Measurements from ENCODE around the gene CNP.
"Not testable (repeated sequence)": the region's sequence is repeated elsewhere in the genome, so short reads cannot be mapped to it uniquely, and the experiment has no call there.

DNA sequence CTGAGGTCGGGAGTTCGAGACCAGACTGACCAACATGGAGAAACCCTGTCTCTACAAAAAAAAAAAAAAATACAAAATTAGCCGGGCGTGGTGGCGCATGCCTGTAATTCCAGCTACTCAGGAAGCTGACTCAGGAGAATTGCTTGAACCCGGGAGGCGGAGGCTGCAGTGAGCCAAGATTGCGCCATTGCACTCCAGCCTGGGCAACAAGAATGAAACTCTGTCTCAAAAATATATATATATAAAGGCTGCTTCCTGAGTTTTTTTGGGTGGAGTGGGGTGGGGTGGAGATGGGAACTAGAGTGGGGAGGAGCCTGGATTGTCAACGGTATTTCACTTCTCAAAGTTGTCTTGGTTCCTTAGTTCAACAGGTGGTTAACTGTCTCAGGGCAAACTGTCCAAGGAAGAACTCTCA lies 43.7 kb downstream of the CNP start:
- not testable (repeated sequence) for TF ChIP-seq RAD21 (IDR thresholded peaks at IDR 0.05; ENCODE audit: low read depth); POLR2AphosphoS5 (IDR thresholded peaks at IDR 0.05; ENCODE audit: low read depth, low read length); EZH2 (IDR thresholded peaks at IDR 0.05); ZNF274 (IDR thresholded peaks at IDR 0.05; ENCODE audit: low read depth, low read length); POLR2A (IDR thresholded peaks at IDR 0.05; ENCODE audit: borderline replicate concordance, extremely low read depth, insufficient read depth, insufficient read length); TCF7L2 (IDR thresholded peaks at IDR 0.05; ENCODE audit: borderline replicate concordance, extremely low read depth, insufficient read depth, insufficient read length); JUND (IDR thresholded peaks at IDR 0.05)
- TF ChIP-seq, protein P1, sequence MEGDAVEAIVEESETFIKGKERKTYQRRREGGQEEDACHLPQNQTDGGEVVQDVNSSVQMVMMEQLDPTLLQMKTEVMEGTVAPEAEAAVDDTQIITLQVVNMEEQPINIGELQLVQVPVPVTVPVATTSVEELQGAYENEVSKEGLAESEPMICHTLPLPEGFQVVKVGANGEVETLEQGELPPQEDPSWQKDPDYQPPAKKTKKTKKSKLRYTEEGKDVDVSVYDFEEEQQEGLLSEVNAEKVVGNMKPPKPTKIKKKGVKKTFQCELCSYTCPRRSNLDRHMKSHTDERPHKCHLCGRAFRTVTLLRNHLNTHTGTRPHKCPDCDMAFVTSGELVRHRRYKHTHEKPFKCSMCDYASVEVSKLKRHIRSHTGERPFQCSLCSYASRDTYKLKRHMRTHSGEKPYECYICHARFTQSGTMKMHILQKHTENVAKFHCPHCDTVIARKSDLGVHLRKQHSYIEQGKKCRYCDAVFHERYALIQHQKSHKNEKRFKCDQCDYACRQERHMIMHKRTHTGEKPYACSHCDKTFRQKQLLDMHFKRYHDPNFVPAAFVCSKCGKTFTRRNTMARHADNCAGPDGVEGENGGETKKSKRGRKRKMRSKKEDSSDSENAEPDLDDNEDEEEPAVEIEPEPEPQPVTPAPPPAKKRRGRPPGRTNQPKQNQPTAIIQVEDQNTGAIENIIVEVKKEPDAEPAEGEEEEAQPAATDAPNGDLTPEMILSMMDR (IDR thresholded peaks at IDR 0.05 in 2 of 3, conservative IDR thresholded peaks at IDR 0.05 in 1 of 3; ENCODE audit: borderline replicate concordance in 1 of 3, insufficient read depth in 1 of 3, low read depth in 2 of 3, low read length in 2 of 3): not testable (repeated sequence)
- TF ChIP-seq, protein P2, sequence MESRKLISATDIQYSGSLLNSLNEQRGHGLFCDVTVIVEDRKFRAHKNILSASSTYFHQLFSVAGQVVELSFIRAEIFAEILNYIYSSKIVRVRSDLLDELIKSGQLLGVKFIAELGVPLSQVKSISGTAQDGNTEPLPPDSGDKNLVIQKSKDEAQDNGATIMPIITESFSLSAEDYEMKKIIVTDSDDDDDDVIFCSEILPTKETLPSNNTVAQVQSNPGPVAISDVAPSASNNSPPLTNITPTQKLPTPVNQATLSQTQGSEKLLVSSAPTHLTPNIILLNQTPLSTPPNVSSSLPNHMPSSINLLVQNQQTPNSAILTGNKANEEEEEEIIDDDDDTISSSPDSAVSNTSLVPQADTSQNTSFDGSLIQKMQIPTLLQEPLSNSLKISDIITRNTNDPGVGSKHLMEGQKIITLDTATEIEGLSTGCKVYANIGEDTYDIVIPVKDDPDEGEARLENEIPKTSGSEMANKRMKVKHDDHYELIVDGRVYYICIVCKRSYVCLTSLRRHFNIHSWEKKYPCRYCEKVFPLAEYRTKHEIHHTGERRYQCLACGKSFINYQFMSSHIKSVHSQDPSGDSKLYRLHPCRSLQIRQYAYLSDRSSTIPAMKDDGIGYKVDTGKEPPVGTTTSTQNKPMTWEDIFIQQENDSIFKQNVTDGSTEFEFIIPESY (IDR thresholded peaks at IDR 0.05; ENCODE audit: extremely low read depth, insufficient replicate concordance, low read length): not testable (repeated sequence)
- TF ChIP-seq, protein P3, sequence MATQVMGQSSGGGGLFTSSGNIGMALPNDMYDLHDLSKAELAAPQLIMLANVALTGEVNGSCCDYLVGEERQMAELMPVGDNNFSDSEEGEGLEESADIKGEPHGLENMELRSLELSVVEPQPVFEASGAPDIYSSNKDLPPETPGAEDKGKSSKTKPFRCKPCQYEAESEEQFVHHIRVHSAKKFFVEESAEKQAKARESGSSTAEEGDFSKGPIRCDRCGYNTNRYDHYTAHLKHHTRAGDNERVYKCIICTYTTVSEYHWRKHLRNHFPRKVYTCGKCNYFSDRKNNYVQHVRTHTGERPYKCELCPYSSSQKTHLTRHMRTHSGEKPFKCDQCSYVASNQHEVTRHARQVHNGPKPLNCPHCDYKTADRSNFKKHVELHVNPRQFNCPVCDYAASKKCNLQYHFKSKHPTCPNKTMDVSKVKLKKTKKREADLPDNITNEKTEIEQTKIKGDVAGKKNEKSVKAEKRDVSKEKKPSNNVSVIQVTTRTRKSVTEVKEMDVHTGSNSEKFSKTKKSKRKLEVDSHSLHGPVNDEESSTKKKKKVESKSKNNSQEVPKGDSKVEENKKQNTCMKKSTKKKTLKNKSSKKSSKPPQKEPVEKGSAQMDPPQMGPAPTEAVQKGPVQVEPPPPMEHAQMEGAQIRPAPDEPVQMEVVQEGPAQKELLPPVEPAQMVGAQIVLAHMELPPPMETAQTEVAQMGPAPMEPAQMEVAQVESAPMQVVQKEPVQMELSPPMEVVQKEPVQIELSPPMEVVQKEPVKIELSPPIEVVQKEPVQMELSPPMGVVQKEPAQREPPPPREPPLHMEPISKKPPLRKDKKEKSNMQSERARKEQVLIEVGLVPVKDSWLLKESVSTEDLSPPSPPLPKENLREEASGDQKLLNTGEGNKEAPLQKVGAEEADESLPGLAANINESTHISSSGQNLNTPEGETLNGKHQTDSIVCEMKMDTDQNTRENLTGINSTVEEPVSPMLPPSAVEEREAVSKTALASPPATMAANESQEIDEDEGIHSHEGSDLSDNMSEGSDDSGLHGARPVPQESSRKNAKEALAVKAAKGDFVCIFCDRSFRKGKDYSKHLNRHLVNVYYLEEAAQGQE (IDR thresholded peaks at IDR 0.05; ENCODE audit: low read depth): not testable (repeated sequence)
- TF ChIP-seq, protein P4, sequence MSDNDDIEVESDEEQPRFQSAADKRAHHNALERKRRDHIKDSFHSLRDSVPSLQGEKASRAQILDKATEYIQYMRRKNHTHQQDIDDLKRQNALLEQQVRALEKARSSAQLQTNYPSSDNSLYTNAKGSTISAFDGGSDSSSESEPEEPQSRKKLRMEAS (IDR thresholded peaks at IDR 0.05): not testable (repeated sequence)
